HG03175 (cell line): ENCODE measurements around the gene CAMTA2.
A peak's percentile ranks its signal among the peaks of the same experiment; 100 is the strongest.

ENCODE experiments used
- ATAC-seq: cut with Tn5 transposase; IDR thresholded peaks from one replicate; pipeline ENCODE4 v1.9.1; 2021; ENCODE audit warnings: mild to moderate bottlenecking, moderate library complexity; ENCODE audit not compliant: unreplicated experiment

The CAMTA2 gene

DNA sequence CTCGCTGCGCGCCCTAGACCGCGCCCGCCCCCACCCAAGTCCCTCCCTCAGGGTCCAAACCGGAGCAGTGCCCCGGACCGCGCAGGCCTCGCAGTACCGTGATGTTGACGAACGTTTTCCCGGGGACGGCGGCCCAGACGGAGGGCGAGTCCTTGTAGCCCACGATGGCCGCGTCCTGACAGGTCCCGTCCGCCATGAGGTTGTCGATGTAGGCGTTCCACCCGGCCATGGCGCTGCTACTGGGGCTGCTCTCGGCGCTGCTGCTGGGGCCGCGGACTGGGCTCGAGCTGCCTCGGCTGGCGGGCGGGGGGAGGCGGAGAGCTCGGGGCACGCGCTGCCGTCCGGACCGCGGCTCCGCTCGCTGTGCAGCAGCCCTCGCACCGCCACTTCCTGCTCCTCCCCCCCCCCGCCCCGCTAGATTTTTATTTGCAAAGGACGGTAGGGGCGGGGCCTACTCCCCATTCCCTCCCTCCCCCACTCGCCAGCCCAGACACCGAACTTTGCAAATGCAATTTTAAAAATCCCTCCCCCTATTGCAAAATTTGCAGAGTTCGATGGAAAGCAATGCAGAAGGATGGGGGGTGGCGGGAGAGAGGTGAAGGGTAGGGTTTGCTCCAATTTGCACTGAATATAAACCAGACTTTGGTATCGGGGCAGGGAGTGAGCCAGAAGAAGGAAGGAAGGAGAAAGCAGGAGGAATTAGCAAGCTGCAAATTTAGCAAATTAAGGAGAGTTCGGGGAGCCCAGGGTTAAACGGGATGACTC is 39.1 kb downstream of the CAMTA2 start, which contains the start of gene PFN1:
TSS of gene PFN1 (minus strand) at position 365 of the 765 bp plus-strand sequence. CDS start at position 229, 136 bp downstream.
- ATAC-seq, result no peak

DNA sequence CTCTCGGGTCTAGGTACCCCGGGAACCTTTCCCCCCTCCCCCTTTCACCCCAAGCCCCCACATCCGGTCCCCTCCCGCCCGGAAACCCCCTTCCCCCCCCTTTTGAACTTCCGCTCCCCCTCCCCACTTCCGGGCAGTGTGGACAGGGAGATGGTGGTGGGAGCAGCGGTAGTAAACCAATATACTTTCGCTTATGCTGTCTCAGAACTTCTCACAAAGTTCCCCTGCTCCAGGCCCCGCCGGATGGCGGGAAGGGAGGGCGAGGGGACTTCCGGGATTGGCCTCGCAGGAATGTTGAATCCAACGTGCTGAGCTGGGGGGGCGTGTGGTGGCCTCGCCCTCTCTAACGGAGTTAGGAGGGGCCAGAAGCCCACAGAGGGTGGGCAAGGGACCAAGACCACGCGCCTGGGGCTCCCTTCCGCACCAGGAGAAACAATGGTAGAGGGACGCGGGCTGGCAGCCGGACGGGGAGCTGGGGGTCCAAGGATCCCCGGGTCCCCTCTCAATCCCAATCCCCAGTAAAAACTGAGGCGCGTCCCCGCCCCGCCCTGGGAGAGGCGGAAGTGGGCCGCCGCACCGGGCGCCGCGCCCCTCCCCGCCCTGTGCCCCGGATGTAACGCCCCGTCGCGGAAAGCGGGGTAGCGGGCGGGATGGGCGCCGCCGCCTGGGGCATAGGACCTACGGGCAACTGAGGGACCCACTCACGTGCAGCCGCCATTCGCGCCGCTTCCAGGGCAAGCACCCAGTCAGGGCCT is 39.9 kb downstream of the CAMTA2 start:
- ATAC-seq, result no peak

DNA sequence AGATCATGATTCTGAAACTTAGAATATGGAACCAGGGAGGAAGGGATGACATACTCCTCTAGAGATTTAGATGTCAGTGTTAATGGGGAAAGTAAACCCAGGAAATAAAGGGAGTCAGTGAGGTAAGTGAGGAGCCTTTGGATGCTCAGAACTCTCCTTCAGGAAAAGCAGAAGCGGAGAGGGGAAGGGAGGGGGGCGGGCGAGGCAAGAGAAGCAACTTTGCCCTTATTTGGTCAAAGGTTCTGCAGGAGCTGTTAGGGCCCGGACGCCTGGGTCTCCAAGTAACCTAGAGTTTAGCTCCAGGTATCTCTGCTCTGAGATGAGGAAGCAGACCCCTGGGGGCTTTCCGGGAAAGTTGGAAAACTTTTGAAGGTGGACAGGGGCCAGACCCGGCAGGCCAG is 40.5 kb downstream of the CAMTA2 start:
- ATAC-seq, result no peak

DNA sequence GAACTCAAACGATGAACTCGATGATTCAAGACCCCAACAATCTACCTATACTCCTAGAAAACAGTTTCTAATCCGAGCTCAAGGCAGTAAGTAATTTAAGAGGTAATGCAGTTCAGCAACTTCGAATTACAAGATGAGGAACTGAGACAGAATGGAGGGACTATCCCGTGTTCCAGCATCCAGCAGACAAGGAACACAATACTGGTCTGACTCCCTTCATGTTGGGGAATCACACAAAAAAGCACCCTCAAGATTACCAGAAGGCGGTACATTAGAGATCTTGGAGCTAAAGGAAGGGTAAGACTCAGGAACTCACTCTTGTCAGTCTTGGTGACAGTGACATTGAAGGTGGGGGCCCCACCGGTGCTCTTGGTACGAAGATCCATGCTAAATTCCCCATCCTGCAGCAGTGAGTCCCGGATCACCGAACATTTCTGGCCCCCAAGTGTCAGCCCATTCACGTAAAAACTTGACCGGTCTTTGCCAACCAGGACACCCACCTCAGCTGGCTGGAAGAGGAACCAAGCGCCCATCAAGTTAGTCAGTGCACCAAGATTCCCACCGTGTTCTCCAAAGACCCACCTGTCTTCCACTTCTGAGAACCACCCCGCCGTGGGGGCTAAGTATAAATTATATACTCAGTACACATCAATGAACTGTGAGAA is 41.0 kb downstream of the CAMTA2 start:
- no peak for ATAC-seq

DNA sequence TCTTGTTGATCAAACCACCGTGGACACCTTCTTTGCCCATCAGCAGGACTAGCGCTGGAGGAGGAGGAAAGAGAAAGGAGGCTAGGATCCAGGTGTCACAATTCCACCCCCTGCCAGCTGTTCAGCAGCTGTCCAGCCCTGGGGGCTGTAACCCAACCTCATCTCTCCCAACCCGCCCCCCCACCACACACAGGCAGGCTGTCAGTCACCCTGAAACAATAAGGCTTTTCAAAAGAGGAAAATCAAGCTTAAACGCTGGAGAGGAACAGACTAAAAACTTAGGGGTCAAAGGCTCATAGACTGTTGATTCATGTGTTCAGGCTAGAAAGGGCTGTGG is 41.6 kb downstream of the CAMTA2 start:
- ATAC-seq, result no peak

DNA sequence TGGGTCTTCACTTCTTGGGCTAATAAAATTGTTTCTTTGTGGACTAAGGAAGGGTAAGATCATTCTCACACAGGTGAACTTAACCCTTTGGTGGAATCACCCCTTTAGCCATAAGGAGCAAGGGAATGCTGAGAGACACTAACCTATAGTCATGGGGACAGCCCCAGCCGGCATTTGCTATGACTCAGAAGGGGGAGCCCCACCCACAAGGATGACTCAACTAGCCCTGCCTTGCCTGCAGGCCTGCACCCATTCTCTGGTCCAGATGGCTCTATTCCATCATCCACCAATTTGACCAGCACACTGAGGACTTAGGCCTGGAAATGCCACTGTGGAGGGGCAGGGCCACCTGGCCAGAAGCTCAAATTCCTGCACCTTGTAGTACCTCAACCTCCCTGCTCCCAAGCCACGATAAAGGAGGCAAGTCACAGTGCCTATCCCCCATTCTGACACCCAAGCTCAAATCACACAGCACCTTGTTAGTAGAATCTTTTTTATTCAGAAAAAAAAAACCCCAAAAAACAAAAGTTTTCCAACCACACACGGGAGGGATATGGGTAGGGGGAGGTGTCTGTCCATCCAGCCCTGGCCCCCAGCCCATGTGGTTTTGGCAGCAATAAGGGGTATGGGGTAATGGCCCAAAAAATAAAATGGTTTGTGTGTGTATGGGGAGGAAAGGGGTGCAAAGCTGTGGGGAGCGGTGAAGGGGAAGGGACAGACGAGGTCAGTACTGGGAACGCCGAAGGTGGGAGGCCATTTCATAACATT is 42.1 kb downstream of the CAMTA2 start:
- no peak for ATAC-seq

DNA sequence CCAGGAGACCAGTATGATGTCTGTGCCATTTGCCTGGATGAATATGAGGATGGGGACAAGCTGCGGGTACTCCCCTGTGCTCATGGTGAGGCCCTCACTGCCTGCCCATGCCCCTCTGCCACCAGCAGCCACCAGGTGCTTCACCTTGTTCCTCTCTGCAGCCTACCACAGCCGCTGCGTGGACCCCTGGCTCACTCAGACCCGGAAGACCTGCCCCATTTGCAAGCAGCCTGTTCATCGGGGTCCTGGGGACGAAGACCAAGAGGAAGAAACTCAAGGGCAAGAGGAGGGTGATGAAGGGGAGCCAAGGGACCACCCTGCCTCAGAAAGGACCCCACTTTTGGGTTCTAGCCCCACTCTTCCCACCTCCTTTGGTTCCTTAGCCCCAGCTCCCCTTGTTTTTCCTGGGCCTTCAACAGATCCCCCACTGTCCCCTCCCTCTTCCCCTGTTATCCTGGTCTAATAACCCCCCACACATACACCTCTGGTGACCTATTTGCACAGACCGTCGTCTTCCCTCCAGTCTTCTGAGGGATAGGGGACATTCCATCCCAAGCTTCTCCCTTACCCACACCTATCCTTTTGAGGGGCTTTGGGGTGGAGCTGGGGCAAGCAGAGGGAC is 42.8 kb downstream of the CAMTA2 start:
- no peak for ATAC-seq

DNA sequence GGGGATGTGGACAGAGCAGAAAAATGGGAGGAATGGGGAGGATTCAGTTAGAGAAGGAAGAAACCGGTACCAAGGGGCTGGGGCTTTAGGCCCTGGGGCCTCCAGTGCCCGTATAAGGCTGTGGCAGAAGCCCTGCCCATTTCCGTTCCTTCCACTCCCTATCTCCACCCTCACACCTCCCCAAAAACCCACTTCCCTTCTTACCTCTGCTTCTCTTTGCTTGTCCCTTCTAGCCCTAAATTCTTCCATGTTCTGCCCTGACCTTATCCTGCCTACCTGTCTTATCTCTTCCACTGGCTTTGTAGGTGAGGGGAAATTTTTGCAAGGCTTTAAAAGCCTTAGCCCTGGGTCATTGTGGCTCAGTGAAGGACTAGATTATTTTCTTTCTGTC is 43.3 kb downstream of the CAMTA2 start:
- ATAC-seq, result no peak

DNA sequence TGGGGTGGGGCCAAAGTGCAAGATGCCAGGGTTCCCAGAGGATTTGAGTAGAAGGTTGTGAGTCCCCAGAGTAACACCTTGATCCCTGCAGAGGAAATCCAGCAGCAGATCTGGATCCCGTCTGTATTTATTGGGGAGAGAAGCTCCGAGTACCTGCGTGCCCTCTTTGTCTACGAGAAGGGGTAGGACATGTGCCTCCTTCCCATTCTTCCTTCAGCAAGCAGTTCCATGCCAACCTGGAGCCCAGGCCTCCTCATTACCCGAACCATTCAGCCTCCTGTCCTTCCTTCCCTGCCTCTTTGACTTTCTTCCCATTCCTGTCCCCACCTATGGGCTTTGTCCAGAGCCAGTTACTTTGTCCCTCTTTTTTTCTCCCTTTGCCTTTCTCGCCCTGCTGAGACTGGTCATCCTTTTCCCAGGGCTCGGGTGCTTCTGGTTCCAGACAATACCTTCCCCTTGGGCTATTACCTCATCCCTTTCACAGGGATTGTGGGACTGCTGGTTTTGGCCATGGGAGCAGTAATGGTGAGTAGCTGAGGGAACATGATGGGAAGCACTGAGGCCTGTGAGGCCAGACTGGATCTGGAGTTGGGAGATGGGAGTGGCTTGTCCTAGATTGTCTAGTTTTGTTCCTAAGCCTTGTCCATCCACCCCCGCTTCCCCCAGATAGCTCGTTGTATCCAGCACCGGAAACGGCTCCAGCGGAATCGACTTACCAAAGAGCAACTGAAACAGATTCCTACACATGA is 44.5 kb downstream of the CAMTA2 start:
- no peak for ATAC-seq

DNA sequence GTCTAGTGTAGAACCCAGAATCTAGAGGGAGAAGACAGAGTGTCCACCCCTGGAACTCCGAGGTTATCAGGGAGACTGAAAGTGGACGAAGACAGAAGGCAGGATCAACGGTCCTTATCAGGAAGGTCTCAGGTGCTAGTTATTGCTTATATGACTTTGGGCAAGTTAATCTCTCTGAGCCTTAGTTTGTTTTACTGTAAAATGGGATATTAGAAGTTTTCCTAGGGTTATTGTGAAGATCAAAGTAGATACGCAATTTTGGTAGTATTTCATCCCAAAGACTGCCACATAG is 46.2 kb downstream of the CAMTA2 start:
- ATAC-seq, result no peak

DNA sequence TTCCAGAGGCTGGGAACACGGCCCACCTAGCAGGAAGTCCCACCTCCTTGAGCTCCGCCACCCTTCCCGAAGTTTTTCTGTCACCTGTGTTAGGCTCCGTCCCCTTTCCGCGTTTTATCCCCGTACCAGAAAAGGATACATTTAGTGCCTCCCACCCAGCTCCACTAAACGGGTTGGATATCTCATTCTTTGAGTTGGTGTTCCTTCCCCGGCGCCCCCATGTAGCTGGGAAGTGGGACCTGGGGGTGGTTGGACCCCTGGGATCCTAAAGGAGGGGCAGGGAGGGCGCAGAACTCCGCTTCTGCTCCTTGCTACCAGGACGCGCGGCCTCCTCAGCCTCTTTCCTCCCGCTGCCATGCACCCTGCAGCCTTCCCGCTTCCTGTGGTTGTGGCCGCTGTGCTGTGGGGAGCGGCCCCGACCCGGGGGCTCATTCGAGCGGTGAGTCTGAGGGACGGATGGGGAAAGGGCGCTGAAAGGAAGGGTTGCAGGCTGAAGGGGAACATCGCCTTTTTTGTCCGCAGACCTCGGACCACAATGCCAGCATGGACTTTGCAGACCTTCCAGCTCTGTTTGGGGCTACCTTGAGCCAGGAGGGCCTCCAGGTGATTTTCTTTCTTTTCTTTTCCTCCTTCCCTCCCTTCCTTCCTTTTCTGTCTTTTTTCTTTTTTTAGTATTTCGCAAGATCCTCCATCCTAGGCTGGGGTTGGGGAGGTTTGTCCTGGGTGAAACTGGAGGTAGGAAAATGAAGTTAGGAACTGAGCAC is 46.7 kb downstream of the CAMTA2 start:
- ATAC-seq, result no peak

DNA sequence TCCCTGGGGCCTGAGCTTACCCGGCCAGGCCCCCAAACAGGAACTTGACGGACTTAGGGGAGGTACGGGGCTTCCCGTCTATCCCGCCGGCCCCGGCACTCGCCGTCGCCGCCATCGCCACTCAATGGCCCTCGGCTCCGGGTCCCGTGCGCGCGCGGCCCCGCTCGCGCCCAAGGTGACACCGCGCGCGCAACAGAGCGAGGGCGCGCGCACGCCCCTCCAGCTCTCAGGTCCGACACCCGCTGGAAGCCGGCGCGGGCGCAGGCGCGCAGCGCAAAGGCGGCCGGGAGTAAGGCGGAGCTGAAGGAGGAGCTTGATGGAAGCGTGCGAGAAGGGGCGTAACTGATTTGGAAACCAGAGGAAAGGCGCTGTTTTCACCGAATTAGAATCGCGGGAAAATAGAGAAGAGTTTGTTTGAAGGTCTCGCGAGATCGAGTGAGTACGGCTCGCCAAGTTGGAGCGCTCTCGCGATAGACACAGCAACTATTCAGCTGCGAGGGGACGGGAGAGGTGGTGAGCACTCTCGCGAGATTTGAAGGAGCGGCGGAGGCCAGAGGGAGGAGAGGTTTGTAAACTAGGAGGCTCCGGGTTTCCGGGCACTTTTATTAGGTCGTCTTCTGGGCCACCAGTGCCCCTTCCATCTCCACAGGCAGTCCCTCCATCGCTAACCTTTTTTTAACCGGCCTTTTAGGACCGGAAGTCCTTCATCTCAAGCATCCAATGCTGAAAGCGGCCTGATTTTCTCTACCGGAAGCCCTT is 47.5 kb downstream of the CAMTA2 start, which contains the start of the genes RNF167 and SLC25A11:
TSS of gene RNF167 (plus strand) at position 473 of the 759 bp plus-strand sequence. CDS start 642 bp downstream, outside the sequence.
TSS of gene SLC25A11 (minus strand) at position 251 of the 759 bp plus-strand sequence. CDS start at position 115, 136 bp downstream.
- ATAC-seq, result peak; percentile 81

DNA sequence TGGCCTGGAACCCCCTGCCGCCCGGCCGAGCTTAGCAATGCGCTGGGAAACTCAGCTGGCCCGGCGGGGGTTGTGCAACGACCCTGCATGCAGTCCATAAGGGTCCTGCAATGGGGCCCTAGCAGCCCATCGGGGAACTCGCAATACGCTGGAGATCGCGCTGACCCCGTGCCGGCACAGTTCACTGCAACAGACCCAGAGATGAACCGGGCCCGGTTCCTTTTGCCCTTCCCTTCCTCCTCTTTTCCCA is 48.0 kb downstream of the CAMTA2 start:
- ATAC-seq, result no peak

DNA sequence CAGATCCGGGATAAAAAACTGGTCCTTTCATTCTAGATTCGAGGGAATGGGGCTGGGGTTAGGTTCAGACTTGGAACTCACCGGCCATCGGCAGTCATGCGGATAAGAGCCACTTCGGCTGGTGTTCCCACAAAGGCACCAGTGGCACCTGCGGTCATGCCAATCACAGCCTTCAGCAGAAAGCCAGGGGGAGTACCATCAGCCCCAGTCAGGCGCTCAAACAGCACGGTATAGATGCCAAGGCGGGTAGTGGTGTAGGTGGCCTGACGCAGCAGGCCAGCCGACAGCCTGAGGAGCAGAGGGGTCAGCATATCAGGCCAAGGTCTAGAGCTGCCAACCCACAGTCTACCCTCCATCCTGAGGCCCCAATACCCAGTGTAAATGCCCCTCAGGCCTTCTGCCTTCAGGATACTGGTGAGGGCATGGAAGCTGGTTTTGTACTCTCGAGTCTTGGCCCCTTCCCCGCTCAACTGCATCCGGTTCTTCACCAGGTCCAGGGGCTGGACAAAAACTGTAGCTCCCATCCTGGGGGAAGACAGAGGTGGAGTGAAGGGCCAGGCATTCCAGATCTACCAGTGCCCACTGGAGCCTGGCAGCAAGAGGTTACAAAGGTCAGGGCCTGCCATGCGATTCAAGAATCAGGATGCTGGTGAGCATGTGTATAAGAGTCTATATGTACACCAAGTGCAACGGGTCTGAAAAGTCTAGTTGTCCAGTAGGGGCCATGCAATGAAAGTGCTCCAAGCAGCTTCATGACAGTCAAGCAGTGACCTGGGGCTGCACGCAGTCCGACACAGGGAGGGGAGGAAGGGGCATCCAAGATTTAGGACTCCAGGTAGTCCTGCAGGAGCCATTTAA is 48.6 kb downstream of the CAMTA2 start:
- no peak for ATAC-seq

DNA sequence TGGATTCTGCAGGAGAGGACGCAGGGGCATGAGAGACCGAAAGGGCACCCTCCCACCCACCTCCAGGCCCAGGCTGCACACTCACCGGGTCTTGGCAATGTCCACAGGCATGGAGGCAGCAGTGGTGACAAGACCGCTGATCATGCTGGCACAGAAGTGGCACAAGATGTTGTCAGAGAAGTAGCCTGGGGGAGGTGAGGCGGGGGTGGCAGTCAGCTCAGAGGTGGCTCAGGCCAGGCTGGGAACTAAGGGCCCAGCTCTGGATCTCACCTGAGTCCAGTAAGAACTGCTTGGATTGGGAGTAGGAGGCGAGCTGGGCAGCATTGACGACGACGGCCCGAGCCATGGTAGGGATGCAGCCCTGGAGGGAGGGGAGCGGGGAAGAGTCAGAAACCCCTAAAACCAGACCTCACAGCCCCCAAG is 49.4 kb downstream of the CAMTA2 start:
- ATAC-seq, result no peak

DNA sequence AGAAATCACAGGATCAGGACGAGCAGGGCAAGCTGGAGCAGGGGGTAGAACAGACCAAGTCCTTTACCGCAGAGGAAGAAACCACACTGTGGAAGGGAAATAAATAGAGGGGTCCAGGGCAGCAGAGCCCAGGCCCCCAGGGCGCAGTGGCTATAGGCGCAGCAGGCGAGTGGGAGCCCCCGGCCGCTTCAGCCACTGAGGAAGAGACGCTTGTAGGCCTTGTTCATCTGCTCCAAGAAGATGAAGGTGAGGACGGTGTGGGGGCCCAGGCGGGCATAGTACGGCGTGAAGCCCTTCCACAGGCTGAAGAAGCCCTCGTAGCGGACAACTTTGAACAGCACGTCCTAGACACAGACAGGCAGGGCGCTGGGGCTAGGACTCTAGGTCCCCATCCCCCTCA is 49.9 kb downstream of the CAMTA2 start:
- no peak for ATAC-seq

DNA sequence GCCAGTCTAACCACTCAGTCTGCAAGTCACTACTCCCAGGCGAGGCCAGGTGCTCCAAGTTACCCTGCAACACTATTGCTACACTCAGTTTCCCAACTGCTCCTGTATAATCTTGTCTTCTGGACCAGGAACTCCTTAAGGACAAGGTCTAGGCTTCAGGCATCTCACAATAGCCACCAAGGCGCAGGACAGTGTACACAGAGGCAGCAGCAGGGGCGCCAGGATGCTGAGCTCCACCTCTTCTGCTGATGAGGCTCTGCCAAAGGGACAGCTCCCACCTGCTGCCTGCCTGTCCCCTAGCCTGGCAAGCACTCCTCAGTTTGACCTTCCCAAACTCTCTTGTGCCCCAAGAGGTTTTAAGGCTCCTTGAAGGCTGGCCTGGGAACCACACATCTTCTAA is 51.0 kb downstream of the CAMTA2 start:
- ATAC-seq, result no peak

DNA sequence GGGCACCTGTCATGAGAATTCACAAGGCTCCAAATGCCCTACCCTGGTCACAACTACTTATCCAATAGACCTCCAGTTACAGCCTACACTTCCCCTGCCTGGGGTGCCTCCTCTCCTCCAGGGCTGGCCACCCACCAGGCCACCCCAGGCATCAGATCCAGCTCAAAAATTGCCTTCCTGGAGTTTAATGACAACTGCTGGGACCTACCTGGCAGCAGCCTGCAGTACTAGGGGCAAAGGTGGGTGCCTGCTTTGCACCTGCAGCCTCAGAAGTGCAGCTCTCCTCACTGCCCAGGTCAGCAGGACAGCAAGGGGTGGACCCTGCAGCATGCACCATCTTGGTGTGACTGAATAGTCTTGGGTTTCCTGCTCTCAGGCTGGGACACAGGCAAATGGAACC is 51.8 kb downstream of the CAMTA2 start:
- no peak for ATAC-seq
